Measurements from ENCODE around the gene KCNJ12.

DNA sequence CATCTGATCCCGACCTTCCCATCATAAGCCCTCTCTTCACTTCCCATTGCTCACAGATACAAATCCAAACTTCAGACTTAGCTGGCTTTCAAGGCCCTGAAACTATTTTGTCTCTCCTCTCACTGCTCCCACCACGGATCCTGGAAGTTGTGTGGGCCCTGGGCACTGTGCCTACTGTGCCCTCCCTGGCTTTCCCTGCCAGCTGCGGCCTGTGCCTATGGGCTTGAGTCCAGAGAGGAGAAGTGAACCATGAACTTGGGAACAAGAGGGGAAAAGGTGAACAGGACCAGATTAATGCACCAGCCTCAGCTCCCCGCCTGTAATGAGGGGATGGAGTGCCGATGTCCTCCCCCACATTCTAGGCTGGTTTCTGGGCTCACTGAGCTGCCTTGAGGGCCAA lies 18.9 kb upstream of the KCNJ12 start:
- TF ChIP-seq, protein P1, sequence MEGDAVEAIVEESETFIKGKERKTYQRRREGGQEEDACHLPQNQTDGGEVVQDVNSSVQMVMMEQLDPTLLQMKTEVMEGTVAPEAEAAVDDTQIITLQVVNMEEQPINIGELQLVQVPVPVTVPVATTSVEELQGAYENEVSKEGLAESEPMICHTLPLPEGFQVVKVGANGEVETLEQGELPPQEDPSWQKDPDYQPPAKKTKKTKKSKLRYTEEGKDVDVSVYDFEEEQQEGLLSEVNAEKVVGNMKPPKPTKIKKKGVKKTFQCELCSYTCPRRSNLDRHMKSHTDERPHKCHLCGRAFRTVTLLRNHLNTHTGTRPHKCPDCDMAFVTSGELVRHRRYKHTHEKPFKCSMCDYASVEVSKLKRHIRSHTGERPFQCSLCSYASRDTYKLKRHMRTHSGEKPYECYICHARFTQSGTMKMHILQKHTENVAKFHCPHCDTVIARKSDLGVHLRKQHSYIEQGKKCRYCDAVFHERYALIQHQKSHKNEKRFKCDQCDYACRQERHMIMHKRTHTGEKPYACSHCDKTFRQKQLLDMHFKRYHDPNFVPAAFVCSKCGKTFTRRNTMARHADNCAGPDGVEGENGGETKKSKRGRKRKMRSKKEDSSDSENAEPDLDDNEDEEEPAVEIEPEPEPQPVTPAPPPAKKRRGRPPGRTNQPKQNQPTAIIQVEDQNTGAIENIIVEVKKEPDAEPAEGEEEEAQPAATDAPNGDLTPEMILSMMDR (IDR thresholded peaks at IDR 0.05; ENCODE audit: borderline replicate concordance, extremely low read depth, low read length, poor library complexity, severe bottlenecking) = no peak
- TF ChIP-seq EZH2 (IDR thresholded peaks at IDR 0.05; ENCODE audit: borderline replicate concordance, low read depth, low read length, severe bottlenecking) = no peak
